T-cell (primary cell): ENCODE measurements around the gene C1orf159. TPM values are rescaled to one million over a fixed set of nuclear protein-coding genes. Genes with fewer than 3 reads are reported as not detected.
A peak's percentile ranks its signal among the peaks of the same experiment; 100 is the strongest.

ENCODE experiments used
- ATAC-seq, 4 experiments: fragments of 200-7000 bp in 3 of 4; fragments of 150-1000 bp in 1 of 4; cut with Tn5 transposase; replicated peaks in 1 of 4; 1 replicate in 3 of 4; 2 replicates in 1 of 4; pipeline ENCODE4 v1.10.0; 2021; ENCODE audit warnings: moderate library complexity in 3 of 4, mild to moderate bottlenecking in 2 of 4, moderate number of reproducible peaks in 1 of 4
- CTCF ChIA-PET, 2 donors: fragments of 300-600 bp; sonication (Branson Sonifier 250); formaldehyde crosslinking; loops; one replicate each; lab custom pipeline; 2022; ENCODE audit warnings: antibody characterized with exemption in 2 of 2; lab: Charles Lee
- POLR2A ChIA-PET, 2 donors: fragments of 300-600 bp; sonication (Branson Sonifier 250); formaldehyde crosslinking; loops; one replicate each; lab custom pipeline; 2022; ENCODE audit warnings: antibody characterized with exemption in 2 of 2; lab: Charles Lee
- DNase-seq, 35 experiments: peaks; one replicate each; pipeline versions ENCODE4 v3.0.0 to v3.0.0-alpha.2; 2013 to 2023
- H3K27ac ChIP-seq: one replicate; pipeline ENCODE4 v1.5.1; 2013; ENCODE audit warnings: low read length
- H3K27me3 ChIP-seq, 2 experiments: replicated peaks in 1 of 2; 1 replicate in 1 of 2; 2 replicates in 1 of 2; pipeline versions ENCODE4 v1.6.1 to v1.7.0; 2013; ENCODE audit warnings: low read length in 1 of 2, mixed read lengths in 1 of 2; ENCODE audit not compliant: control insufficient read depth in 2 of 2, insufficient read depth in 2 of 2; ENCODE audit errors: extremely low read depth in 1 of 2
- H3K36me3 ChIP-seq, 2 donors: 1 replicate in 1 of 2; 2 replicates in 1 of 2; pipeline versions ENCODE4 v1.6.1 to v1.7.0; 2013; ENCODE audit warnings: low read length in 1 of 2; ENCODE audit not compliant: control insufficient read depth in 2 of 2, insufficient read depth in 1 of 2; ENCODE audit errors: extremely low read depth in 1 of 2
- H3K4me1 ChIP-seq, 2 experiments: 1 replicate in 1 of 2; 2 replicates in 1 of 2; pipeline versions ENCODE4 v1.6.1 to v1.7.0; 2013; ENCODE audit warnings: low read length in 2 of 2, mixed read lengths in 1 of 2; ENCODE audit not compliant: insufficient read depth in 2 of 2, control insufficient read depth in 1 of 2; ENCODE audit errors: extremely low read depth in 1 of 2
- H3K4me3 ChIP-seq, 2 donors: 1 replicate in 1 of 2; 2 replicates in 1 of 2; pipeline versions ENCODE4 v1.5.1 to v1.7.0; 2013; ENCODE audit warnings: mild to moderate bottlenecking in 2 of 2, low read length in 1 of 2, moderate library complexity in 1 of 2; ENCODE audit not compliant: control insufficient read depth in 1 of 2; ENCODE audit errors: extremely low read depth in 1 of 2
- H3K9me3 ChIP-seq: 2 replicates; pipeline ENCODE4 v1.7.0; 2013
- H3K27ac Mint-ChIP-seq, 2 donors: one replicate each; pipeline ENCODE4 v1.8.0; 2020 to 2021; ENCODE audit warnings: mild to moderate bottlenecking in 2 of 2, mixed read lengths in 2 of 2
- H3K27me3 Mint-ChIP-seq, 2 donors: one replicate each; pipeline ENCODE4 v1.8.0; 2021 to 2022; ENCODE audit warnings: mixed read lengths in 2 of 2
- H3K36me3 Mint-ChIP-seq: one replicate; pipeline ENCODE4 v1.8.0; 2021; ENCODE audit warnings: mixed read lengths
- H3K4me1 Mint-ChIP-seq, 3 donors: one replicate each; pipeline ENCODE4 v1.8.0; 2020 to 2022; ENCODE audit warnings: mixed read lengths in 3 of 3, mild to moderate bottlenecking in 1 of 3
- H3K4me3 Mint-ChIP-seq, 3 donors: one replicate each; pipeline ENCODE4 v1.8.0; 2020 to 2022; ENCODE audit warnings: mild to moderate bottlenecking in 3 of 3, mixed read lengths in 3 of 3, moderate library complexity in 3 of 3
- H3K9me3 Mint-ChIP-seq, 3 donors: one replicate each; pipeline ENCODE4 v1.8.0; 2020 to 2022; ENCODE audit warnings: mixed read lengths in 3 of 3
- WGBS: methylation state at CpG from one replicate; pipeline ENCODE4 v1.1.5; 2013; ENCODE audit warnings: missing lambda C conversion rate; ENCODE audit not compliant: insufficient coverage; 5-methylcytosine and 5-hydroxymethylcytosine counted together
- total RNA-seq, 35 experiments: library from RNA in 6 of 35; stranded (reverse) in 6 of 35; fragments of 120-200 nt in 1 of 35; gene quantifications; one replicate each; pipeline versions ENCODE4 v1.2.1 to v1.2.4 and lab custom pipeline; 2013 to 2026

The C1orf159 gene
- total RNA-seq, 5 donors from 2014 or later (not counting 1 experiment from before 2014, with no cell fraction given), result 20.4 to 37.7 (median 22.5) TPM

DNA sequence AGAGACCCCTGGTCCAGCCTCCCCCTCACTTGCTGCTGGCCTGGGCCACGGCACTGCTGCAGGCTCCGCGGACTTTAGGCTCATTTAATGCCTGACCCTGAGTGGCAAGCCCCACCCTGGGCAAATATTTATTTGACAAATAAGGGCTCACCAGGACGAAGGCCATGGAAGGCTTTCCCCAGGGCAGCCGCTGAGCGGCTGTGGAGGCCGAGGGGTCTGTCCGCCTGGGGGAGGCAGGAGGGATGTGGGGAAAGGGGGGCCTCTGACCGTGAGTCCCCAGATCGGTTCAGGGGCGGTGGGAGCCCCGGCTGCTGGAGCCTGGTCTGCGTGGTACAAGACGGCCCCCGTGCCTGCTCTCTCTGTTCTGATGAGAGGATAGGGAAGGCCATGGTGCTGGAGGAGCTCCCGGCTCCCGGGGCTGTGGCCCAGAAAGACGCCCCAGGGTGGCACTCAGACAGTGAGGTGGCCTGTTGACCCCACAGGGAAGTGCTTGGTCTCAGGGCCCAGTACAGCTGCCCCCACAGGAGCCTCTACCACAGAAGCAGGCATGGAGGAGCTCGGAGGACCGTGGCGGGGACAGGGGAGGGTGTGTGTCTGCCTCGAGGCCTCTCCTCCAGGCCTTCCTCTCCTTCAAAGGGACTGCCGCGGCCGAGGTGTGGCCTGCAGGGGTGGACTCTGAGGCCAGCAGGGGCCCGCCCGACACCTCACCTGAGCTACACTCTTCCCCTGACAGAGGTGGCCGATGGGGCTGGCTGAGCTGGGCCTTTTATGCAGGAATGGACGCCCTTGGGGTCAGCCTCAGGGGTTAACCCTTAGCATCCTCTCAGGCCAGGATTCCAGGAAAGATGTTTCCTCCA, 9.1 kb upstream of the C1orf159 start:
- ATAC-seq, result no peak
- peaks cover 0 to 14% of the 10 kb centered on the region in 2 experiments for H3K4me1 ChIP-seq
- H3K27me3 ChIP-seq, result peaks cover 0 to 33% of the 10 kb centered on the region in 2 experiments
- no peaks in the 10 kb centered on the region for H3K9me3 Mint-ChIP-seq
- ChIA-PET POLR2A (no interaction called here), CTCF (interaction anchor here (0.6 to 1.1 kb wide), 2 partner anchors 121 to 167 kb away, joined by 3 to 5 read pairs; no protein-coding TSS in a partner anchor)
- no peak overlapping the region for H3K27ac ChIP-seq
- H3K27ac Mint-ChIP-seq, result no peak overlapping the region
- H3K36me3 ChIP-seq, result no peaks in the 10 kb centered on the region
- no peaks in the 10 kb centered on the region for H3K36me3 Mint-ChIP-seq
- no peaks in the 10 kb centered on the region for H3K9me3 ChIP-seq
- no peak overlapping the region for H3K4me3 ChIP-seq
- no peak for DNase-seq
- WGBS, result 88% methylated on average over 12 of the region's 29 CpGs
- peaks cover 0 to 3% of the 10 kb centered on the region in 2 donors for H3K27me3 Mint-ChIP-seq
- H3K4me3 Mint-ChIP-seq, result no peak overlapping the region
- H3K4me1 Mint-ChIP-seq, result peaks cover 0 to 8% (median 1%) of the 10 kb centered on the region in 3 donors

DNA sequence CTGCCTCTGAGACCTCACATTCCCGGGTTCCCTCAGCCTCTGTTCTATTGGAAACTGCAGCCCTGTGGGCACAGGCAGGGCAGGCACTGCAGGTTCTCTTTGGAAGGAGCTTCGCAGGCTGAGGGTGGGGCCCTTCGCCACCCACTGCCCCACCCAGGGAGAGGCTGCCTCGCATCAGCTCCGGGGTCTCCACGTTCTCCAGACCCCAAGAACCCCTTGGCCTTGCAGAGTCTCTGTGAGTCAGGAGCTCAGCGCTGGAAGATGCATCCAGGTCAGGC, 8.6 kb upstream of the C1orf159 start:
- Histone ChIP-seq H3K36me3 (no peaks in the 10 kb centered on the region), H3K27ac (no peak overlapping the region), H3K4me1 (peaks cover 0 to 14% of the 10 kb centered on the region in 2 experiments), H3K4me3 (no peak overlapping the region), H3K9me3 (no peaks in the 10 kb centered on the region), H3K27me3 (peaks cover 0 to 37% of the 10 kb centered on the region in 2 experiments)
- Mint-ChIP-seq H3K27me3 (peaks cover 0 to 5% of the 10 kb centered on the region in 2 donors), H3K36me3 (no peaks in the 10 kb centered on the region), H3K9me3 (no peaks in the 10 kb centered on the region), H3K4me3 (no peak overlapping the region), H3K4me1 (peaks cover 0 to 8% (median 1%) of the 10 kb centered on the region in 3 donors), H3K27ac (no peak overlapping the region)
- ATAC-seq, result no peak
- WGBS, result 88% methylated on average over 7 of the region's 7 CpGs
- ChIA-PET POLR2A (no interaction called here), CTCF (interaction anchor here in 1 of 2 donors (0.5 kb wide), 1 partner anchor 104 kb away, joined by 3 read pairs; no protein-coding TSS in a partner anchor)
- DNase-seq, result no peak

DNA sequence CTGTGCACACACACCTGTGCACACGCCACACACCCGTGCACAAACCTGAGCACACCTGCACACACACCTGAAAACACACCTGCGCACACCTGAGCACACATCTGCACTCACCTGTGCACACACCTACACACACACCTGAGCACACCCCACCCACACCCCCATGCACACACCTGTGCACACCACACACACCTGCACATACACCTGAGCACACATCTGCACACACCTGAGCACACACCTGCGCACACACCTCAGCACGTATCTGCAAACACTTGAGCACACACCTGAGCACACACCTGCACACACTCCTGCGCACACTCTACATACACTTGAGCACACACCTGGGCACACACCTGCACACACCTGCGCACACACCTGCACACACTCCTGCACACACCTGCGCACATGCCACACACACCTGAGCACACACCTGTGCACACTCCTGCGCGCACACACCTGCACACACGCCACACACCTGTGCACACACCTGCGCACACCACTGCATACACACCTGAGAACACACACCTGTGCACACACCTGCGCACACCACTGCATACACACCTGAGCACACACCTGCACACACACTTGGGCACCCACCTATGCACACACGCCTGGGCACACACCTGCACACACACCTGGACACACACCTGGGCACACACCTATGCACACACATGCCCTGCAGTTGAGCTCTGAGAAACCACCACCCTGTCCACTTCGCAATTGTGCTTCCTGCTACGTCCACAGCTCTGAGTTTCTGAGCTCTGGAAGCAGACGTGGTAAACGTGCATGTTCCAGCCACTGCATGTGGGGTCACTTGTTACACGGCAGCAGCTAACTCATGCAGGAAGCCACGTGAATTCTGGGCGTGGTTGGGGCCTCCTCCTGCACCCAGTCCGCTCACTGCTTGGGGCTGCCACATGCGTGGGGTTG, 8.0 kb upstream of the C1orf159 start:
- Mint-ChIP-seq H3K27ac (peak overlapping the region in 1 of 2 donors; percentile 15), H3K27me3 (peaks cover 0 to 6% of the 10 kb centered on the region in 2 donors), H3K36me3 (no peaks in the 10 kb centered on the region), H3K4me3 (peak overlapping the region in 1 of 3 donors; percentile 5), H3K4me1 (peaks cover 0 to 8% (median 1%) of the 10 kb centered on the region in 3 donors), H3K9me3 (no peaks in the 10 kb centered on the region)
- H3K27me3 ChIP-seq, result peaks cover 0 to 42% of the 10 kb centered on the region in 2 experiments
- H3K4me3 ChIP-seq, result no peak overlapping the region
- H3K27ac ChIP-seq, result no peak overlapping the region
- DNase-seq (no peak), ATAC-seq (no peak)
- ChIA-PET CTCF (interaction anchor here in 1 of 2 donors (0.5 kb wide), 1 partner anchor 103 kb away, joined by 3 read pairs; no protein-coding TSS in a partner anchor), POLR2A (no interaction called here)
- H3K9me3 ChIP-seq, result no peaks in the 10 kb centered on the region
- peaks cover 0 to 14% of the 10 kb centered on the region in 2 experiments for H3K4me1 ChIP-seq
- H3K36me3 ChIP-seq, result no peaks in the 10 kb centered on the region
- WGBS, result 90% methylated on average over 22 of the region's 23 CpGs

DNA sequence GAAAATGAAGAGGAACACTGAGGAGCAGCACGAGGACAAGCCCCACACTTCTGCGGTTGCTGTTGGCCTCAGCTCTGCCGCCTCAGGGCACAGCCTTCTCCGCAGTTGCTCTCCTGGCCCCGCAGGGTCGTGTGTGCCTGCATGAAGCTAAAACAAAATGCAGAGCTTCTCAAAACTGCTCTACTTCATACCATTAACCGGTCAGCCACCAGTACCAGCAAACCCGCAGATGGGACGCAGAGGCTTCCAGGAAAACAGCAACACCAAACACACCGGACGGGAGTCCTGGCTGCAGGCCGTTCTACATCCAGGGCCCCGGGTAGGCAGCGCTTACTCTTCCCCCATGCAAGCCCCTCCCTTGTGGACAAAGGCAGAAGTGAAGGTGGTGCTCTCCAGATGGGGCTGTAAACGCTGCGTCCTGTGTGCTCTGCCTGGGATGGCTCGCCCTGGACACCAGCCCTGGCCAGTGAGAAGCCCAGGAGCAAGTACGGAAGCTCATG, 7.1 kb upstream of the C1orf159 start:
- Mint-ChIP-seq H3K9me3 (no peaks in the 10 kb centered on the region), H3K4me1 (peaks cover 0 to 8% (median 1%) of the 10 kb centered on the region in 3 donors), H3K27me3 (peaks cover 0 to 6% of the 10 kb centered on the region in 2 donors), H3K27ac (no peak overlapping the region), H3K36me3 (no peaks in the 10 kb centered on the region), H3K4me3 (peak overlapping the region in 1 of 3 donors; percentile 45)
- Histone ChIP-seq H3K36me3 (no peaks in the 10 kb centered on the region), H3K4me3 (no peak overlapping the region), H3K27ac (no peak overlapping the region), H3K9me3 (no peaks in the 10 kb centered on the region), H3K27me3 (peaks cover 0 to 47% of the 10 kb centered on the region in 2 experiments), H3K4me1 (peaks cover 0 to 14% of the 10 kb centered on the region in 2 experiments)
- ATAC-seq (no peak), DNase-seq (no peak)
- POLR2A ChIA-PET, result no interaction called here
- CTCF ChIA-PET, result interaction anchor here in 1 of 2 donors (0.7 to 3.0 kb wide), 3 partner anchors 108 to 168 kb away, joined by 4 to 17 read pairs (median 4); partner anchors contain the start of gene SDF4
- WGBS, result 89% methylated on average over 11 of the region's 18 CpGs

DNA sequence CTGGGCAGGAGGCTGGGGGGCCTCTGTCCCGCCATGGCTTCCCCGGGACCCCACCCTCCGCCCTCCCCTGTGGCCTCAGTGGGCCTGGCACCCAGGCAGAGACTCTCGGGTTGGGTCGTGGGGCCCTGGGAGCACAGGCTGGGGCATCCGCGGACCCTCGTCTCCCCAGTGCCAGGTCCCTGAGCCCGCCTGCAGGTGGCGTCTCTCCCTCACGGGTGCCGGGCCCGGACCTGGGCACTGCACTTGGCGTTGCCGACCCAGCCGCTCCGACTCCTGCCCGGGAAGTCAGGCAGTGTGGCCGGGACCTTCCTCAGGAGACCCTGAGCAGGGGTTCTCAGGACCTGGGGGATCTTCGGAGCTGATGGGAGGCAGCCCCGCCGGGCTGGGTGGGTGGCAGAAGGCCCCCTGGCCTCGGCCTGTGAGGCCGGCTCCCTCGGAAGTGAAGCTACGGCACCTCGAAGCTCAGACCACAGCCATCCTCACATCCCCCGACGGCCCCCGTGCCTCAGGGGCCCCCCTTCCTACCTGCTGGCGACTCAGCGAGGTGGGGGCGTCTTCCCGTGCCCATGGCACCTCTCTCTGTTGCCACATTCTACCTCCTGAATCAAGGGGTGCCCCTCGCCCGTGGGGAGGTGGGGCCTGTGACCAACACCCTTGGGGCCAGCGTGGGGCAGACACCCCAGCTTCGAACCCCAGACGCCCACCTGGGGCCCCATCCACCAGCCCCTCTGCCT, 6.4 kb upstream of the C1orf159 start:
- DNase-seq (peak; percentile 47 to 88 (median 76)), ATAC-seq (peak; percentile 91 to 97 (median 95))
- 15% methylated on average over 32 of the region's 39 CpGs for WGBS
- Histone ChIP-seq H3K27me3 (peaks cover 0 to 55% of the 10 kb centered on the region in 2 experiments), H3K4me1 (peaks cover 0 to 17% of the 10 kb centered on the region in 2 experiments), H3K36me3 (no peaks in the 10 kb centered on the region), H3K27ac (no peak overlapping the region), H3K4me3 (peak overlapping the region in 1 of 2 donors; percentile 41), H3K9me3 (no peaks in the 10 kb centered on the region)
- Mint-ChIP-seq H3K4me3 (peak overlapping the region in 1 of 3 donors; percentile 45), H3K9me3 (no peaks in the 10 kb centered on the region), H3K4me1 (peaks cover 0 to 8% (median 1%) of the 10 kb centered on the region in 3 donors), H3K27ac (no peak overlapping the region), H3K36me3 (no peaks in the 10 kb centered on the region), H3K27me3 (peaks cover 0 to 8% of the 10 kb centered on the region in 2 donors)
- CTCF ChIA-PET, result interaction anchor here (0.6 to 3.0 kb wide), 5 partner anchors 109 to 169 kb away, joined by 3 to 17 read pairs (median 4); partner anchors contain the start of gene SDF4 (in 1 of the 2)
- POLR2A ChIA-PET, result no interaction called here
